Sigmoid colon (tissue), 7 donors: ENCODE results near the gene ZNF407. TPM values are rescaled to one million over a fixed set of nuclear protein-coding genes. Genes with fewer than 3 reads are reported as not detected.

Source experiments
- DNase-seq: peaks from one replicate; pipeline ENCODE4 v3.0.0-alpha.2; 2019
- H3K27ac ChIP-seq, 4 donors: fragments of 200-600 bp; sonication (generic); one replicate each; pipeline ENCODE4 v1.5.1; 2016 to 2019; ENCODE audit warnings: mild to moderate bottlenecking in 1 of 4
- H3K27me3 ChIP-seq, 3 donors: fragments of 200-600 bp; sonication (generic); one replicate each; pipeline ENCODE4 v1.5.1; 2019; ENCODE audit warnings: mild to moderate bottlenecking in 1 of 3
- H3K36me3 ChIP-seq, 4 donors: fragments of 200-600 bp; sonication (generic); one replicate each; pipeline ENCODE4 v1.5.1; 2016 to 2019
- H3K4me1 ChIP-seq, 4 donors: fragments of 200-600 bp; sonication (generic); one replicate each; pipeline ENCODE4 v1.5.1; 2017 to 2019
- H3K4me3 ChIP-seq, 4 donors: fragments of 200-600 bp; sonication (generic); one replicate each; pipeline ENCODE4 v1.5.1; 2017 to 2019; ENCODE audit warnings: mild to moderate bottlenecking in 2 of 4, moderate library complexity in 1 of 4
- H3K9me3 ChIP-seq, 4 donors: fragments of 200-600 bp in 3 of 4; sonication (generic) in 3 of 4; one replicate each; pipeline versions ENCODE4 v1.5.1 to v1.6.1; 2013 to 2019
- CTCF ChIP-seq, 4 experiments: fragments of 450-650 bp in 3 of 4; fragments of 200-600 bp in 1 of 4; IDR thresholded peaks; one replicate each; pipeline ENCODE4 v1.5.1; 2016 to 2019; ENCODE audit warnings: antibody characterized with exemption in 4 of 4, mild to moderate bottlenecking in 3 of 4, moderate library complexity in 2 of 4
- EP300 ChIP-seq, 4 donors: sonication (generic); formaldehyde crosslinking; IDR thresholded peaks; one replicate each; pipeline ENCODE4 v1.6.1; 2017; ENCODE audit warnings: antibody characterized with exemption in 4 of 4
- POLR2A ChIP-seq, 2 donors: fragments of 450-650 bp; IDR thresholded peaks; one replicate each; pipeline ENCODE4 v1.6.1; 2016; ENCODE audit warnings: antibody characterized with exemption in 2 of 2, mild to moderate bottlenecking in 2 of 2, moderate library complexity in 2 of 2
- POLR2AphosphoS5 ChIP-seq, 4 donors: sonication (generic); formaldehyde crosslinking; IDR thresholded peaks; one replicate each; pipeline ENCODE4 v1.6.1; 2017; ENCODE audit warnings: antibody characterized with exemption in 4 of 4
- WGBS, 2 donors: extraction: QIAGEN DNeasy Blood & Tissue Kit; methylation state at CpG; one replicate each; pipeline ENCODE4 v1.1.7; 2013; 5-methylcytosine and 5-hydroxymethylcytosine counted together
- intact Hi-C: fragments of 100-400 bp; cut with DNase I; formaldehyde crosslinking; loops from one replicate; pipeline ENCODE4 v1.15.1; 2023
- polyA plus RNA-seq, 3 donors: library from polyadenylated mRNA; stranded (reverse); fragments of 200-250 nt; gene quantifications; one replicate each; pipeline ENCODE4 v1.2.3, GENCODE V29; 2013
- total RNA-seq, 4 donors: library from RNA; depleted of rRNA; stranded (reverse); fragments of >200 nt; gene quantifications; one replicate each; pipeline ENCODE4 v1.1.0, GENCODE V29; 2016
- donor health status: healthy with polysubstance abuse.
- donor health status: Bipolar disorder and iron deficiency.
- donor health status: healthy.

The ZNF407 gene
- total and polyA plus RNA-seq, 7 donors: 1.4 to 19.8 (median 16.3) TPM

GRCh38 chr18:75071866-75072671 lies 474.4 kb downstream of the ZNF407 start:
- no peaks in the 10 kb centered on the region for H3K9me3 ChIP-seq
- H3K27me3 ChIP-seq: no peaks in the 10 kb centered on the region
- no peak overlapping the region for H3K4me3 ChIP-seq
- H3K4me1 ChIP-seq: no peaks in the 10 kb centered on the region
- no peaks in the 10 kb centered on the region for H3K36me3 ChIP-seq
- 94% methylated on average over 28 of the region's 28 CpGs for WGBS, 2 donors
- H3K27ac ChIP-seq: no peak overlapping the region
- intact Hi-C loops: no loop called here
- no peak for TF ChIP-seq POLR2A (IDR thresholded peaks at IDR 0.05)
- no peak for TF ChIP-seq POLR2AphosphoS5 (IDR thresholded peaks at IDR 0.05)
- TF ChIP-seq EP300 (IDR thresholded peaks at IDR 0.05): no peak
- TF ChIP-seq CTCF (IDR thresholded peaks at IDR 0.05): no peak
- DNase-seq: no peak

- WGBS, 2 donors: 92 to 95% methylated on average over 21 of the region's 21 CpGs
- no peak overlapping the region for H3K4me3 ChIP-seq
- peak; percentile 54 for DNase-seq
- peaks cover 0 to 2% (median under 1%) of the 10 kb centered on the region in 4 donors for H3K9me3 ChIP-seq
- TF ChIP-seq POLR2A (IDR thresholded peaks at IDR 0.05): no peak
- no peak for TF ChIP-seq EP300 (IDR thresholded peaks at IDR 0.05)
- TF ChIP-seq CTCF (IDR thresholded peaks at IDR 0.05): no peak
- no peak for TF ChIP-seq POLR2AphosphoS5 (IDR thresholded peaks at IDR 0.05)
- H3K4me1 ChIP-seq: no peaks in the 10 kb centered on the region
- H3K27ac ChIP-seq: no peak overlapping the region
- intact Hi-C loops: no loop called here
- H3K36me3 ChIP-seq: no peaks in the 10 kb centered on the region
- H3K27me3 ChIP-seq: no peaks in the 10 kb centered on the region
Observed at GRCh38 chr18:75072672-75073371, 475.2 kb downstream of the ZNF407 start.

GRCh38 chr18:75073654-75074053 lies 476.0 kb downstream of the ZNF407 start:
- Histone ChIP-seq H3K27ac (no peak overlapping the region), H3K4me3 (no peak overlapping the region), H3K36me3 (no peaks in the 10 kb centered on the region), H3K27me3 (no peaks in the 10 kb centered on the region), H3K4me1 (no peaks in the 10 kb centered on the region), H3K9me3 (peaks cover 0 to 8% (median 5%) of the 10 kb centered on the region in 4 donors)
- DNase-seq: no peak
- no peak for TF ChIP-seq EP300 (IDR thresholded peaks at IDR 0.05)
- no peak for TF ChIP-seq POLR2A (IDR thresholded peaks at IDR 0.05)
- TF ChIP-seq POLR2AphosphoS5 (IDR thresholded peaks at IDR 0.05): no peak
- no peak for TF ChIP-seq CTCF (IDR thresholded peaks at IDR 0.05)
- 92 to 95% methylated on average over 9 of the region's 9 CpGs for WGBS, 2 donors
- intact Hi-C loops: no loop called here

- Histone ChIP-seq H3K36me3 (no peaks in the 10 kb centered on the region), H3K4me3 (no peak overlapping the region), H3K9me3 (peaks cover 0 to 8% (median 5%) of the 10 kb centered on the region in 4 donors), H3K27me3 (no peaks in the 10 kb centered on the region), H3K27ac (no peak overlapping the region), H3K4me1 (no peaks in the 10 kb centered on the region)
- intact Hi-C loops: no loop called here
- no peak for TF ChIP-seq POLR2A (IDR thresholded peaks at IDR 0.05)
- no peak for TF ChIP-seq CTCF (IDR thresholded peaks at IDR 0.05)
- peak; percentile 43 for DNase-seq
- WGBS, 2 donors: 89 to 90% methylated on average over 13 of the region's 13 CpGs
Observed at GRCh38 chr18:75074196-75075015, 476.7 kb downstream of the ZNF407 start.
